KMS-11 (cell line): ENCODE measurements around the gene OR2AK2.

Experiments used
- H2AFZ ChIP-seq: fragments of 200-600 bp; sonication (generic); 2 replicates; pipeline ENCODE4 v1.6.1; 2016; ENCODE audit warnings: antibody characterized with exemption, mixed run types, low read depth
- H3K27ac ChIP-seq: fragments of 200-600 bp; sonication (generic); 2 replicates; pipeline ENCODE4 v1.6.1; 2016; ENCODE audit warnings: mild to moderate bottlenecking, mixed run types
- H3K27me3 ChIP-seq: fragments of 200-600 bp; sonication (generic); 2 replicates; pipeline ENCODE4 v1.6.1; 2017; ENCODE audit warnings: mild to moderate bottlenecking, low read depth, mixed run types, moderate library complexity; ENCODE audit not compliant: insufficient read depth
- H3K36me3 ChIP-seq: fragments of 200-600 bp; sonication (generic); 2 replicates; pipeline ENCODE4 v1.6.1; 2017; ENCODE audit warnings: mild to moderate bottlenecking, mixed run types; ENCODE audit not compliant: insufficient read depth
- H3K4me1 ChIP-seq: fragments of 200-600 bp; sonication (generic); 2 replicates; pipeline ENCODE4 v1.6.1; 2016; ENCODE audit warnings: mild to moderate bottlenecking, low read depth, mixed run types; ENCODE audit not compliant: poor library complexity, severe bottlenecking
- H3K4me2 ChIP-seq: fragments of 200-600 bp; sonication (generic); 2 replicates; pipeline ENCODE4 v1.7.0; 2016; ENCODE audit warnings: mild to moderate bottlenecking, mixed run types
- H3K4me3 ChIP-seq: fragments of 200-600 bp; sonication (generic); IDR thresholded peaks from 2 replicates; pipeline ENCODE4 v1.6.1; 2017; ENCODE audit warnings: low read depth, low read length, mixed read lengths; ENCODE audit not compliant: insufficient read depth
- H3K79me2 ChIP-seq: fragments of 200-600 bp; sonication (generic); 2 replicates; pipeline ENCODE4 v1.6.1; 2016; ENCODE audit warnings: low read depth, mixed run types; ENCODE audit not compliant: insufficient read depth
- H3K9ac ChIP-seq: fragments of 200-600 bp; sonication (generic); 2 replicates; pipeline ENCODE4 v1.6.1; 2016; ENCODE audit warnings: mild to moderate bottlenecking, mixed run types
- H4K20me1 ChIP-seq: fragments of 200-600 bp; sonication (generic); 2 replicates; pipeline ENCODE4 v1.6.1; 2016; ENCODE audit warnings: mild to moderate bottlenecking, mixed run types; ENCODE audit not compliant: insufficient read depth
- CTCF ChIP-seq: fragments of 200-600 bp; sonication (generic); conservative IDR thresholded peaks from 2 replicates; pipeline ENCODE4 v1.6.1; 2017; ENCODE audit warnings: low read depth, mild to moderate bottlenecking, antibody characterized with exemption, low read length, moderate library complexity, mixed read lengths

The OR2AK2 gene

DNA sequence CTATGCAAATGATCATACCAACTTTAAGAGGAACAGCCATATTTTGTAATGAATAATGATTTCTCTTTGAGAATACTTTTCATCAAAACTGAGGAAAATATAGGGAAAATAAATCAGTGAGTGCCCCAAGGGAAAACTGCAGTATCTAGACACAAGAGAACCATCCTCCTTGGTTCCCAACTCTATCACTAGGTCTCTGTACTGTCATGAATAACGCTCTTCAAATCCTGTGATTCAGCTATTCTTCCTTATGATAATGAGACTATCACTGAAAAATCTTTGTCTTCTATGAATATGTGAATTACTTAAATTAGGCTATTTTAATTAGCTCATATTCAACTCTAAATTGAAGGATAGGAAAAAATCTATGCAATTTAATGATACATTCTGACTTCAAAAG is 50.8 kb downstream of the OR2AK2 start:
- H3K27ac ChIP-seq, result no peak overlapping the region
- no peaks in the 10 kb centered on the region for H4K20me1 ChIP-seq
- H3K4me3 ChIP-seq, result no peak overlapping the region
- no peaks in the 10 kb centered on the region for H3K27me3 ChIP-seq
- no peak overlapping the region for H3K4me2 ChIP-seq
- H3K9ac ChIP-seq, result no peak overlapping the region
- no peaks in the 10 kb centered on the region for H3K4me1 ChIP-seq
- no peak for TF ChIP-seq CTCF
- no peaks in the 10 kb centered on the region for H3K79me2 ChIP-seq
- no peaks in the 10 kb centered on the region for H3K36me3 ChIP-seq
- no peak overlapping the region for H2AFZ ChIP-seq
